ENCODE results near the gene UGT2B11.
"Not testable (repeated sequence)": the region's sequence is repeated elsewhere in the genome, so short reads cannot be mapped to it uniquely, and the experiment has no call there.

The UGT2B11 gene

DNA sequence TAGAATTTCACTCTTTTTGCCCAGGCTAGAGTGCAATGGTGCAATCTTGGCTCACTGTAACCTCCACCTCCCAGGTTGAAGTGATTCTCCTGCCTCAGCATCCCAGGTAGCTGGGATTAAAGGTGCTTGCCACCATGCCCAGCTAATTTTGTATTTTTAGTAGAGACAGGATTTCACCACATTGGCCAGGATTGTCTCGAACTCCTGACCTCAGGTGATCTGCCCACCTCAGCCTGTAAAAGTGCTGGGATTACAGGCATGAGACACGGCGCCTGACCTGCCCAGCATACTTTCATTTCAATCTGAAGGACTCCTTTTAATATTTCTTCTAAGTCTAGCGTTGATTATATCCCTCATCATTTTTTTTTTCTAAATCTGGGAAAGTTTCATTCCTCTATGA, 45.4 kb downstream of the UGT2B11 start:
- DNase-seq (ENCODE audit: low spot score): not testable (repeated sequence)

DNA sequence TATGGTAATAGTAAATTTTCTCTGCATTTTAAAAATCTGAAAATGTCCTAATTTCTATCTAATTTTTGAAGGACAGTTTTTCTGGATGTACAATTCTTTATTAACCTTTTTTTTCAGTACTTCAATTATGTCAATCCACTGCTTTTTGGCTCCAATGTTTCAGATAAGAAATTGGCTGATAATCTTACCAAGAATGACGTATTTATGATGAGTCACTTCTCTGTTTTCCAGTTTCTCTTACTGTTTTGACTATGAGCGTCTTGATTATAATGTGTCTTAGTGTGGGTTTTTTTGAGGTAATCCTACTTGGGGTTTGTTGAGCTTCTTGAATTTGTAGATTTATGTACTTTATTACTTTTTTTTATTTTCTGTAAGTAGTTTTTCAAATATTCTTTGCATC, 47.2 kb downstream of the UGT2B11 start:
- no peak for DNase-seq (ENCODE audit: low spot score)

DNA sequence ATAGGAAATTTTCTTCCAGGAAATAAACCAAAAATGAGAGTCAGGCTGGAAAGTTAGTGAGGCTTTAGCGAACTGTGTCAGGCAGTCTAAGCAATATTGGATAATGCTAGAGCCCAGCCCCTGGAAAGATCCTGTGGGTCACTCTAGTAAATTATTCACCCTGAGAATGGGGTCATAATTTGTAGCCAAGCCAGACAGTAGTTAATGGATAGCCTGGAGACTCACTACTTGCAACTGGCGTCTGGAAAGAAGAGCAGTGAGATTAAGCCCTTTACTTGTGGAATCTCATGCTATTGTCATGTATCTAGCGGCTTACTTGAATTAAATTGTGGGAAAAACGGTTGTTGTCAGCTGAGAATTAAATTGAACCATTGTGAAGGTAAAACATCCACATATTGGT, 48.2 kb downstream of the UGT2B11 start:
- not testable (repeated sequence) for DNase-seq (ENCODE audit: low spot score)

DNA sequence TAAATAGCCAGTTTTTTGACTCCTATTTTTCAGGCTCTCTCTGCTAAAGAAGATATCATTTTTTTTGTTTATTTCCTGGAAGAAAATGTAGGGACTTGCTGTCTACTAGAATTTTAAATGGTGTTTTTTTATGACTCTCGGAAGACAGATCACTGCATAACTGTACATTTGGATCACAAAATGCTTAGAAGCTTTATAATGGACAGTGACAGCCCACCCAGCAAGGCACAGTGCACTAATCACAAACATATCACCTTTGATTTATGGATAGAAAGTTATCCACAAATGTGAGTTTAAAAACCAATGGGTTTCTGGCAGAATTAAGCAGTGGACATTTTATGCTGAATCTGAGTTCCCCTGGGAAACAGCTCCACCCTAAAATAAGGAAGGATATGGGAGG, 48.8 kb downstream of the UGT2B11 start:
- not testable (repeated sequence) for DNase-seq (ENCODE audit: low spot score)

DNA sequence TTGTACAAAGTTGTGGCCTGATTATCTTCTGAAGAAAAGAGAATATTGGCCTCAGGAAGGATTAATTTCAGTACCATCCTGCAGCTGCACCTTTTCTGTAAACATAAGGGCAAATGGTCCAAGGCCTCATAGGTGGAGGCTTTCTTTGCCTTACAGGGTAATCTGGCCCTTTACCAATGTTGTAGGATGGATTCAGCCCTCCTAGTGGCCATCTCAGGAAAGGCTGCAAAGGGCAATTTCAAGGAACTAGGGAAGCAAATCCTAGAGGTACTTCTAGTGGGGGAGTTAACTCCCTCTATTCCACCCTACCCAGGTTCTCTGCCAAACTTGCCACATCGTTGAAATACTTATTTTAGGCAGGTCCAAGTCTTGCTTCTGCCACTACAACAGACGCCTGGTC, 57.6 kb downstream of the UGT2B11 start:
- DNase-seq (ENCODE audit: low spot score): no peak

DNA sequence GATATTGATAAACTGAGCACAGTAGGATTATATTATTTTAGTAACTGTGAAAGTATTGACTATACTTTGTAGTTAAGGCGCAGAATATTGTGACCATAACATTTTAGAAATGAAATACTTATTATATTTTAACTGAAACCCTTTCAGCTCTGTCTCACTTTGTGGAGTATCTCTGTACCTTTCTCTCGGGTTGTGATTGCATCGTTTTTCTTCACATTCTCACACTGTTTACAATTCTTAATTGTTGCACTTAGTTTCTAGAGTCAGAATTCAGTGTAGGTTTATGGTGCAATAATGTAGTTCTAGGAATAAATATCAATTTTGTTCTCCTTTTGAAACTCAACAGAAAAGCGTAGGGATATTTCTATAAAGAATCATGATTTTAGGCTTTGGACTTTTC, 60.5 kb downstream of the UGT2B11 start:
- no peak for DNase-seq (ENCODE audit: low spot score)
